IMR-90 (cell line): ENCODE measurements around the gene TMEM120A. TPM values are rescaled to one million over a fixed set of nuclear protein-coding genes. Genes with fewer than 3 reads are reported as not detected.

ENCODE experiments used
- ATAC-seq: fragments of 200-7000 bp; cut with Tn5 transposase; 2 replicates; pipeline ENCODE4 v1.9.1; 2020; ENCODE audit warnings: low read depth, mild to moderate bottlenecking, moderate library complexity
- BruUV-seq: library from RNA; stranded (reverse); fragments of 400-500 nt; replicated peaks from 2 replicates; lab custom pipeline; 2021; lab: Mats Ljungman, UMichigan
- CTCF ChIA-PET: fragments of 300-600 bp; formaldehyde crosslinking; extraction: SDS; loops from one replicate; lab custom pipeline; 2021; ENCODE audit warnings: antibody characterized with exemption; lab: Yijun Ruan, JAX
- POLR2A ChIA-PET: fragments of 300-600 bp; sonication (Branson Sonifier 250); formaldehyde crosslinking; loops from one replicate; lab custom pipeline; 2022; ENCODE audit warnings: antibody characterized with exemption; ENCODE audit not compliant: unreplicated experiment; lab: Charles Lee
- DNase-seq: peaks from one replicate; pipeline ENCODE4 v3.0.0; 2013
- H2AFZ ChIP-seq: replicated peaks from 2 replicates; pipeline ENCODE3; 2013; ENCODE audit warnings: low read length, mild to moderate bottlenecking; ENCODE audit not compliant: poor library complexity
- H2AK5ac ChIP-seq: 2 replicates; pipeline ENCODE4 v1.6.1; 2013; ENCODE audit warnings: low read depth, low read length, inconsistent platforms
- H2AK9ac ChIP-seq: replicated peaks from 2 replicates; pipeline ENCODE3; 2013; ENCODE audit warnings: mild to moderate bottlenecking, low read depth, low read length, moderate library complexity; ENCODE audit not compliant: poor library complexity
- H2BK120ac ChIP-seq: 2 replicates; pipeline ENCODE4 v1.6.1; 2013; ENCODE audit warnings: low read depth, low read length, inconsistent platforms
- H2BK15ac ChIP-seq: 3 replicates; pipeline ENCODE4 v1.6.1; 2013; ENCODE audit warnings: low read depth, low read length, inconsistent platforms
- H2BK20ac ChIP-seq: 2 replicates; pipeline ENCODE4 v1.6.1; 2013; ENCODE audit warnings: low read depth, mild to moderate bottlenecking, inconsistent platforms, low read length, moderate library complexity
- H2BK5ac ChIP-seq: 2 replicates; pipeline ENCODE4 v1.6.1; 2013; ENCODE audit warnings: mild to moderate bottlenecking, low read depth, low read length, inconsistent platforms; ENCODE audit not compliant: poor library complexity, severe bottlenecking
- H3K14ac ChIP-seq: replicated peaks from 2 replicates; pipeline ENCODE4 v1.6.1; 2013; ENCODE audit warnings: low read depth, low read length, inconsistent platforms
- H3K18ac ChIP-seq: 2 replicates; pipeline ENCODE4 v1.6.1; 2013; ENCODE audit warnings: low read depth, low read length, control low read depth
- H3K23ac ChIP-seq: 2 replicates; pipeline ENCODE4 v1.6.1; 2013; ENCODE audit warnings: low read depth, low read length, inconsistent platforms
- H3K27ac ChIP-seq: 2 replicates; pipeline ENCODE4 v1.5.1; 2013; ENCODE audit warnings: mild to moderate bottlenecking, control low read depth, low read length; ENCODE audit not compliant: insufficient read depth
- H3K27me3 ChIP-seq: 2 replicates; pipeline ENCODE4 v1.6.1; 2013; ENCODE audit warnings: low read length; ENCODE audit not compliant: control insufficient read depth, insufficient read depth
- H3K36me3 ChIP-seq: 2 replicates; pipeline ENCODE4 v1.6.1; 2013; ENCODE audit warnings: low read length, mixed read lengths; ENCODE audit not compliant: control insufficient read depth, insufficient read depth
- H3K4ac ChIP-seq: 2 replicates; pipeline ENCODE4 v1.6.1; 2013; ENCODE audit warnings: low read depth, low read length, inconsistent platforms
- H3K4me1 ChIP-seq: 2 replicates; pipeline ENCODE4 v1.6.1; 2013; ENCODE audit warnings: low read length, mixed read lengths; ENCODE audit not compliant: control insufficient read depth, insufficient read depth
- H3K4me2 ChIP-seq: 2 replicates; pipeline ENCODE4 v1.6.1; 2013; ENCODE audit warnings: low read depth, mild to moderate bottlenecking, control low read depth, low read length, moderate library complexity
- H3K4me3 ChIP-seq: 2 replicates; pipeline ENCODE4 v1.5.1; 2013; ENCODE audit warnings: low read depth, mild to moderate bottlenecking, control low read depth, low read length, moderate library complexity; ENCODE audit not compliant: insufficient read depth
- H3K56ac ChIP-seq: 2 replicates; pipeline ENCODE4 v1.6.1; 2013; ENCODE audit warnings: low read length, inconsistent platforms; ENCODE audit not compliant: insufficient read depth; ENCODE audit errors: extremely low read depth
- H3K79me1 ChIP-seq, 2 experiments: 2 replicates each; pipeline ENCODE4 v1.6.1; 2013; ENCODE audit warnings: low read length in 2 of 2, inconsistent platforms in 1 of 2, low read depth in 1 of 2
- H3K9ac ChIP-seq: 2 replicates; pipeline ENCODE4 v1.6.1; 2013; ENCODE audit warnings: low read depth, low read length, control low read depth
- H3K9me1 ChIP-seq: 2 replicates; pipeline ENCODE4 v1.6.1; 2013; ENCODE audit warnings: low read length, inconsistent platforms; ENCODE audit not compliant: insufficient read depth
- H3K9me3 ChIP-seq: 2 replicates; pipeline ENCODE4 v1.6.1; 2013; ENCODE audit warnings: low read length; ENCODE audit not compliant: control insufficient read depth, insufficient read depth
- H4K20me1 ChIP-seq: 2 replicates; pipeline ENCODE4 v1.6.1; 2013; ENCODE audit warnings: low read length, inconsistent platforms; ENCODE audit not compliant: insufficient read depth
- H4K5ac ChIP-seq: 2 replicates; pipeline ENCODE4 v1.6.1; 2013; ENCODE audit warnings: mild to moderate bottlenecking, low read depth, low read length, control low read depth
- H4K8ac ChIP-seq, 2 experiments: 2 replicates each; pipeline ENCODE4 v1.6.1; 2013; ENCODE audit warnings: low read depth in 2 of 2, low read length in 2 of 2, control low read depth in 1 of 2, inconsistent platforms in 1 of 2
- H4K91ac ChIP-seq: 2 replicates; pipeline ENCODE4 v1.6.1; 2013; ENCODE audit warnings: low read depth, low read length, inconsistent platforms; ENCODE audit not compliant: insufficient read depth
- BHLHE40 ChIP-seq: fragments of 150-350 bp; IDR thresholded peaks from 2 replicates; pipeline ENCODE4 v1.6.1; 2016; ENCODE audit warnings: mild to moderate bottlenecking, low read depth, low read length
- CHD1 ChIP-seq: IDR thresholded peaks from 2 replicates; pipeline ENCODE4 v1.6.1; 2012; ENCODE audit warnings: low read depth, low read length, improper control_type of control experiment
- CTCF ChIP-seq: conservative IDR thresholded peaks from 2 replicates; pipeline ENCODE4 v1.5.1; 2012; ENCODE audit warnings: mild to moderate bottlenecking, low read depth, low read length, improper control_type of control experiment
- ELK1 ChIP-seq: fragments of 150-350 bp; IDR thresholded peaks from 2 replicates; pipeline ENCODE4 v1.6.1; 2016; ENCODE audit warnings: low read depth, mild to moderate bottlenecking, low read length, moderate library complexity, borderline replicate concordance
- FOS ChIP-seq: fragments of 150-350 bp; IDR thresholded peaks from 2 replicates; pipeline ENCODE4 v1.6.1; 2016; ENCODE audit warnings: low read depth, low read length
- MAFK ChIP-seq: IDR thresholded peaks from 2 replicates; pipeline ENCODE4 v1.6.1; 2012; ENCODE audit warnings: low read depth, low read length, improper control_type of control experiment
- MAZ ChIP-seq: IDR thresholded peaks from 2 replicates; pipeline ENCODE4 v1.6.1; 2012; ENCODE audit warnings: low read depth, mild to moderate bottlenecking, low read length, improper control_type of control experiment, moderate library complexity, borderline replicate concordance
- MXI1 ChIP-seq: IDR thresholded peaks from 2 replicates; pipeline ENCODE4 v1.6.1; 2012; ENCODE audit warnings: low read depth, mild to moderate bottlenecking, low read length, moderate library complexity, borderline replicate concordance
- NFE2L2 ChIP-seq: fragments of 150-350 bp; IDR thresholded peaks from 2 replicates; pipeline ENCODE4 v1.6.1; 2016; ENCODE audit warnings: low read depth, mild to moderate bottlenecking, low read length
- POLR2A ChIP-seq: IDR thresholded peaks from 2 replicates; pipeline ENCODE4 v1.6.1; 2012; ENCODE audit warnings: mild to moderate bottlenecking, low read depth, low read length
- RAD21 ChIP-seq: IDR thresholded peaks from 2 replicates; pipeline ENCODE4 v1.6.1; 2012; ENCODE audit warnings: low read length, improper control_type of control experiment
- RCOR1 ChIP-seq: IDR thresholded peaks from 2 replicates; pipeline ENCODE4 v1.6.1; 2012; ENCODE audit warnings: mild to moderate bottlenecking, low read length, improper control_type of control experiment; ENCODE audit not compliant: insufficient replicate concordance
- SMC3 ChIP-seq: fragments of 150-350 bp; IDR thresholded peaks from 2 replicates; pipeline ENCODE4 v1.6.1; 2016; ENCODE audit warnings: low read depth, mild to moderate bottlenecking, antibody characterized with exemption, low read length, moderate library complexity
- WGBS, 2 experiments: methylation state at CpG; one replicate each; pipeline versions ENCODE4 v1.1.5 to v1.1.7; 2013; ENCODE audit warnings: missing lambda C conversion rate in 2 of 2; ENCODE audit not compliant: insufficient read length in 1 of 2; ENCODE audit errors: extremely low coverage in 2 of 2; 5-methylcytosine and 5-hydroxymethylcytosine counted together
- dilution Hi-C: fragments of 300-500 bp; cut with HindIII; formaldehyde crosslinking; loops from one replicate; pipeline ENCODE4 v1.14.3; 2018; ENCODE audit warnings: low sequenced_read_pairs; ENCODE audit not compliant: unreplicated experiment
- in situ Hi-C: fragments of 300-500 bp; cut with MboI; formaldehyde crosslinking; loops from 3 replicates; pipeline ENCODE4 v1.14.3; 2019; ENCODE audit warnings: low sequenced_read_pairs, inconsistent platforms, mixed read lengths
- intact Hi-C: fragments of 100-400 bp; cut with micrococcal nuclease; formaldehyde crosslinking; loops from 2 replicates; pipeline ENCODE4 v1.10.0; 2022
- polyA plus RNA-seq, 3 experiments: library from polyadenylated mRNA; depleted of rRNA; stranded (reverse); fragments of >200 nt; gene quantifications; 2 replicates each; pipeline ENCODE4 v1.2.3, GENCODE V29; 2012; ENCODE audit warnings: low replicate concordance in 1 of 3
- total RNA-seq: library from RNA; depleted of rRNA; stranded (reverse); fragments of >200 nt; gene quantifications from 2 replicates; pipeline ENCODE4 v1.2.3, GENCODE V29; 2012

Gene TMEM120A
- total and polyA plus RNA-seq, 2 of the 4 experiments (the other 2 are of a cell fraction), result 32.1 to 39.3 TPM

DNA sequence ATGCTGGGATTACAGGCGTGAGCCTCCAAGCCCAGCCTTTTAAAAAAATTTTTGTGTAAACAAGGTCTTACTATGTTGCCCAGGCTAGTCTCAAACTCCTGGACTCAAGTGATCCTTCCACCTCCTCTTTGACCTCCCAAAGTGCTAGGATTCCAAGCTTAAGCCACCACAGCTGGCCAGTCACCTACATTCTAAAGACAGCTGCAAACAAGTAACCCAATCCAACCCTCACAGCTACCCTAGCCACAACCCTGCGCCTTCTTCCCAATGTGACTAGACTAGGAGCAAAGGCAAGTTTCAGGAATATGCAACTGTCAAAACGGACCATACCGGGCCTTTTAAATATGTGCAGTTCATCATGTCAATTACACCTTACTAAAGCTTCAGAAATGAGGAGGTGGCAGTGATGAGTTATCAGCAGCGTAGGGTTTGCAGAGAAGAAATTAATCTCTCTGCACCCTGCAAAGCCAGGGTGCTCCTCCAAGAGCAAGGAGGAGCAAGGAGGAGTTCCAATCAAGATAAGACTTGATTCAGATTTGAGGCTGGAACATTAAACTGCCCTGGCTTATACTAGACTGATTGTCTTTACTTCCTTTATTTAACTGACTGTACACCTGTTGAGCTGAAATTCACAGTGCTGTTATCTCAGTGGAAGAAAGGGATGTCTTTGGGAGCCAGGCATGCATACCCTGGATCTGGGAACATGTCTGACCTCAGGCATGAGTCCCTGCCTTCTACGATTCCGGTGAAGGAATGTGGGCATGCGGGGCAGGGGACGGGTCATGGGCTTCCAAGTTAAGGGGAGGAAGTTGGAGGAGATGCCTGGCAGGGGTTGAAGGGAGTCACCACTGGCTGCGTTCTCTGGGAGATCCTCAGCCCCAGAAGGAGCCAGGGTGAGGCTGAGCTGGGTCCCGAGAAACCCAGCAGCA is 15.5 kb upstream of the TMEM120A start:
- peak overlapping the region; percentile 69 for H2BK5ac ChIP-seq
- DNase-seq, result no peak
- peak overlapping the region; percentile 84; the same call in 1 of the 2 replicates for H3K18ac ChIP-seq
- ChIA-PET POLR2A (no interaction called here), CTCF (interaction anchor here (0.6 to 2.6 kb wide), 2 partner anchors 9 to 10 kb away, joined by 4 to 9 read pairs; no protein-coding TSS in a partner anchor)
- H2AK9ac ChIP-seq, result peak overlapping the region; percentile 44
- H4K8ac ChIP-seq, result peak overlapping the region in 1 of 2 experiments; percentile 10; a peak in 1 of 4 replicates
- in situ Hi-C loops, result no loop called here
- no peak overlapping the region; the same call in 1 of the 2 replicates for H4K5ac ChIP-seq
- H3K23ac ChIP-seq, result no peak overlapping the region
- 0 out of 2 replicates have a peak, but pooled peaks cover 4% of the 10 kb centered on the region for H4K20me1 ChIP-seq
- peaks cover 0 to 20% of the 10 kb centered on the region in 2 experiments; a peak in 2 of 4 replicates for H3K79me1 ChIP-seq
- no peak for ATAC-seq
- WGBS, 2 experiments, result 92% methylated on average over 4 of the region's 11 CpGs; no CpG with 5 or more reads in 1 of the 2 experiments
- H3K9me3 ChIP-seq, result no peaks in the 10 kb centered on the region
- H3K14ac ChIP-seq, result peak overlapping the region; percentile 66
- H2AFZ ChIP-seq, result no peak overlapping the region
- peak overlapping the region; percentile 79 for H3K4ac ChIP-seq
- H2BK20ac ChIP-seq, result peak overlapping the region; percentile 76
- peak overlapping the region; percentile 82; the same call in 1 of the 3 replicates for H2BK15ac ChIP-seq
- peak overlapping the region; percentile 94 for H2AK5ac ChIP-seq
- H3K36me3 ChIP-seq, result peaks cover 8% of the 10 kb centered on the region
- H3K27ac ChIP-seq, result peak overlapping the region; percentile 61; the same call in 1 of the 2 replicates
- no peak overlapping the region for H3K9ac ChIP-seq
- peak overlapping the region; percentile 79 for H4K91ac ChIP-seq
- H3K4me2 ChIP-seq, result no peak overlapping the region
- dilution Hi-C loops, result no loop called here
- H3K9me1 ChIP-seq, result peaks cover 22% of the 10 kb centered on the region
- peaks cover 20% of the 10 kb centered on the region for H3K4me1 ChIP-seq
- H2BK120ac ChIP-seq, result peak overlapping the region; percentile 69
- H3K4me3 ChIP-seq, result no peak overlapping the region
- intact Hi-C loops, result loop anchor here (5.0 to 10.0 kb wide), 2 partner anchors 95 to 233 kb away; partner anchors contain the start of gene POR
- H3K56ac ChIP-seq, result no peak overlapping the region
- no TSS peak for BruUV-seq
- H3K27me3 ChIP-seq, result no peaks in the 10 kb centered on the region
- TF ChIP-seq RAD21 (no peak), FOS (no peak), CHD1 (no peak), BHLHE40 (no peak), SMC3 (no peak), CTCF (no peak), NFE2L2 (no peak), RCOR1 (no peak), MAZ (no peak), ELK1 (no peak), MAFK (no peak), POLR2A (no peak), MXI1 (no peak)
